Germinal center (tissue), 1 donor: Measurements from ENCODE around the gene SIGLEC11.

Source experiments
- DNase-seq: peaks from one replicate; pipeline ENCODE4 v3.0.0; 2012; ENCODE audit warnings: mixed read lengths, low spot score

The SIGLEC11 gene

DNA sequence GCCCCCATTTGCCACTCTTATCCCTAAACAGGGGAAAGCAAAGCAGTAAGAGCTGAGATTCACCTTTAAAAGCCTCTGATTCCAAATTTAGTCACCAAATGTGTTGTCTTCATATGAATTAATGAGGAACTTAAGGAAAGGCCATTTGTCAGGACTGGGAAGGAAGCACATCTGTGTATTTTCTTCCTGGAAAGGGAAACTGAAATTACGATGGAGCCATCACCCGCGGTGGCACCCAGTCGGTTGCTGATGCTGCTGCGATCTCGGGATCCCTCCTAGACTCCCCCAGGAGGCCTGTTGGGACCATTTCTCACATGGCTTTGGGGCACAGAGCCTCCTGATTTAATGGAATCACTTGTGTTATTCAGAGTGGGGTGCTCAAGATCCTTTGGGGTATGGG lies 56.8 kb downstream of the SIGLEC11 start:
- no peak for DNase-seq
